ENCODE data around the gene CLDN19. TPM values are rescaled to one million over a fixed set of nuclear protein-coding genes. Genes with fewer than 3 reads are reported as not detected.

Gene CLDN19
- polyA plus RNA-seq (2013, experiment 1 of 2), result 2.4 TPM
- 2.7 TPM for polyA plus RNA-seq (2013, experiment 2 of 2)

- no peak within 1 kb of the TSS for H4K8ac ChIP-seq (ENCODE audit: low read depth, low read length)
- peaks cover 0 to 1% of the 10 kb centered on the region in 2 donors for H3K36me3 ChIP-seq (replicated peaks in 1 of 2; ENCODE audit: control insufficient read depth in 2 of 2, insufficient read depth in 2 of 2, low read length in 2 of 2)
- H2AFZ ChIP-seq (ENCODE audit: low read length), result peak within 1 kb of the TSS; percentile 79
- no peaks in the 10 kb centered on the region for H3K27me3 ChIP-seq (ENCODE audit: control insufficient read depth in 3 of 3, insufficient read depth in 3 of 3, low read depth in 1 of 3, low read length in 3 of 3)
- peak; percentile 51 for DNase-seq (ENCODE audit: low spot score)
- peak within 1 kb of the TSS; percentile 61 for H3K9ac ChIP-seq (ENCODE audit: low read depth, low read length, poor library complexity)
- no CpG with 5 or more reads among the region's 27 CpGs for WGBS, 2 donors (ENCODE audit: extremely low coverage in 2 of 2, insufficient read length in 2 of 2, insufficient replicate concordance in 1 of 2)
- H2AK5ac ChIP-seq (ENCODE audit: low read depth, low read length), result peak within 1 kb of the TSS; percentile 98
- H3K27ac ChIP-seq (replicated peaks; ENCODE audit: low read length), result no peak within 1 kb of the TSS
- peak within 1 kb of the TSS; percentile 69 for H2BK15ac ChIP-seq (ENCODE audit: low read length)
- H2BK5ac ChIP-seq (ENCODE audit: low read length), result peak within 1 kb of the TSS; percentile 19
- peaks cover 15 to 20% of the 10 kb centered on the region in 2 donors for H3K4me1 ChIP-seq (ENCODE audit: control insufficient read depth in 2 of 2, insufficient read depth in 1 of 2, low read depth in 1 of 2, low read length in 2 of 2)
- H3K18ac ChIP-seq (ENCODE audit: low read length), result peak within 1 kb of the TSS; percentile 92
- peak within 1 kb of the TSS; percentile 29 for H3K4me2 ChIP-seq (ENCODE audit: insufficient read depth, low read length, poor library complexity, severe bottlenecking)
- H2BK120ac ChIP-seq (ENCODE audit: low read depth, low read length), result peak within 1 kb of the TSS; percentile 85
- H3K14ac ChIP-seq (ENCODE audit: low read length), result peak within 1 kb of the TSS; percentile 58
- no peak within 1 kb of the TSS for H3K4me3 ChIP-seq (ENCODE audit: low read length in 2 of 2)
- no peaks in the 10 kb centered on the region for H3K79me1 ChIP-seq (ENCODE audit: low read depth, low read length)
- H3K9me3 ChIP-seq (replicated peaks in 1 of 2; ENCODE audit: control insufficient read depth in 2 of 2, insufficient read depth in 1 of 2, low read depth in 1 of 2, low read length in 2 of 2), result no peaks in the 10 kb centered on the region
- peak within 1 kb of the TSS; percentile 69 for H2BK12ac ChIP-seq (ENCODE audit: low read length)
- no peak within 1 kb of the TSS for H4K91ac ChIP-seq (ENCODE audit: low read depth, low read length, poor library complexity)
- peak within 1 kb of the TSS; percentile 62 for H3K23ac ChIP-seq (ENCODE audit: low read depth, low read length, poor library complexity)
- peak within 1 kb of the TSS; percentile 1 for H3K4ac ChIP-seq (ENCODE audit: low read length)
These were observed at the start of gene CLDN19 for GRCh38 chr1:42739753-42740700. TSS of gene CLDN19 (minus strand) at chr1:42740236. CDS start at chr1:42740063, 173 bp downstream.

GRCh38 chr1:42788021-42788420 lies 48.0 kb upstream of the CLDN19 start:
- no CpG with 5 or more reads among the region's 1 CpG for WGBS, 2 donors (ENCODE audit: extremely low coverage in 2 of 2, insufficient read length in 2 of 2, insufficient replicate concordance in 1 of 2)
- peaks cover 0 to 2% of the 10 kb centered on the region in 2 donors for H3K4me1 ChIP-seq (ENCODE audit: control insufficient read depth in 2 of 2, insufficient read depth in 1 of 2, low read depth in 1 of 2, low read length in 2 of 2)
- H3K23ac ChIP-seq (ENCODE audit: low read depth, low read length, poor library complexity), result no peak overlapping the region
- no peaks in the 10 kb centered on the region for H3K79me1 ChIP-seq (ENCODE audit: low read depth, low read length)
- H3K18ac ChIP-seq (ENCODE audit: low read length), result no peak overlapping the region
- H3K14ac ChIP-seq (ENCODE audit: low read length), result no peak overlapping the region
- no peak overlapping the region for H3K4me2 ChIP-seq (ENCODE audit: insufficient read depth, low read length, poor library complexity, severe bottlenecking)
- H3K27ac ChIP-seq (replicated peaks; ENCODE audit: low read length), result no peak overlapping the region
- DNase-seq (ENCODE audit: low spot score), result no peak
- H2BK15ac ChIP-seq (ENCODE audit: low read length), result no peak overlapping the region
- H3K4ac ChIP-seq (ENCODE audit: low read length), result no peak overlapping the region
- no peak overlapping the region for H2AFZ ChIP-seq (ENCODE audit: low read length)
- H3K9me3 ChIP-seq (replicated peaks in 1 of 2; ENCODE audit: control insufficient read depth in 2 of 2, insufficient read depth in 1 of 2, low read depth in 1 of 2, low read length in 2 of 2), result no peaks in the 10 kb centered on the region
- no peak overlapping the region for H2BK12ac ChIP-seq (ENCODE audit: low read length)
- no peak overlapping the region for H2BK120ac ChIP-seq (ENCODE audit: low read depth, low read length)
- H4K91ac ChIP-seq (ENCODE audit: low read depth, low read length, poor library complexity), result no peak overlapping the region
- H2BK5ac ChIP-seq (ENCODE audit: low read length), result no peak overlapping the region
- peaks cover 2 to 15% of the 10 kb centered on the region in 2 donors for H3K36me3 ChIP-seq (replicated peaks in 1 of 2; ENCODE audit: control insufficient read depth in 2 of 2, insufficient read depth in 2 of 2, low read length in 2 of 2)
- H3K27me3 ChIP-seq (ENCODE audit: control insufficient read depth in 3 of 3, insufficient read depth in 3 of 3, low read depth in 1 of 3, low read length in 3 of 3), result peaks cover 0 to 2% (median 0%) of the 10 kb centered on the region in 3 experiments
- H3K4me3 ChIP-seq (ENCODE audit: low read length in 2 of 2), result no peak overlapping the region
- H4K8ac ChIP-seq (ENCODE audit: low read depth, low read length), result no peak overlapping the region
- no peak overlapping the region for H2AK5ac ChIP-seq (ENCODE audit: low read depth, low read length)
- no peak overlapping the region for H3K9ac ChIP-seq (ENCODE audit: low read depth, low read length, poor library complexity)

- Histone ChIP-seq H3K18ac (ENCODE audit: low read length) (no peak overlapping the region), H3K79me1 (ENCODE audit: low read depth, low read length) (no peaks in the 10 kb centered on the region), H3K4me2 (ENCODE audit: insufficient read depth, low read length, poor library complexity, severe bottlenecking) (no peak overlapping the region), H3K4me3 (ENCODE audit: low read length in 2 of 2) (no peak overlapping the region), H2BK5ac (ENCODE audit: low read length) (no peak overlapping the region), H3K9ac (ENCODE audit: low read depth, low read length, poor library complexity) (no peak overlapping the region), H3K27ac (replicated peaks; ENCODE audit: low read length) (no peak overlapping the region), H3K9me3 (replicated peaks in 1 of 2; ENCODE audit: control insufficient read depth in 2 of 2, insufficient read depth in 1 of 2, low read depth in 1 of 2, low read length in 2 of 2) (no peaks in the 10 kb centered on the region), H3K14ac (ENCODE audit: low read length) (no peak overlapping the region), H3K27me3 (ENCODE audit: control insufficient read depth in 3 of 3, insufficient read depth in 3 of 3, low read depth in 1 of 3, low read length in 3 of 3) (peaks cover 0 to 2% (median 0%) of the 10 kb centered on the region in 3 experiments), H4K8ac (ENCODE audit: low read depth, low read length) (no peak overlapping the region), H3K23ac (ENCODE audit: low read depth, low read length, poor library complexity) (no peak overlapping the region), H2BK12ac (ENCODE audit: low read length) (no peak overlapping the region), H3K4me1 (ENCODE audit: control insufficient read depth in 2 of 2, insufficient read depth in 1 of 2, low read depth in 1 of 2, low read length in 2 of 2) (peaks cover 0 to 2% of the 10 kb centered on the region in 2 donors), H2AK5ac (ENCODE audit: low read depth, low read length) (no peak overlapping the region), H2BK15ac (ENCODE audit: low read length) (no peak overlapping the region), H2AFZ (ENCODE audit: low read length) (no peak overlapping the region), H2BK120ac (ENCODE audit: low read depth, low read length) (no peak overlapping the region), H4K91ac (ENCODE audit: low read depth, low read length, poor library complexity) (no peak overlapping the region), H3K4ac (ENCODE audit: low read length) (no peak overlapping the region), H3K36me3 (replicated peaks in 1 of 2; ENCODE audit: control insufficient read depth in 2 of 2, insufficient read depth in 2 of 2, low read length in 2 of 2) (peaks cover 3 to 32% of the 10 kb centered on the region in 2 donors)
- DNase-seq (ENCODE audit: low spot score), result no peak
- no CpG with 5 or more reads among the region's 5 CpGs for WGBS, 2 donors (ENCODE audit: extremely low coverage in 2 of 2, insufficient read length in 2 of 2, insufficient replicate concordance in 1 of 2)
These were observed 46.1 kb upstream of the CLDN19 start for GRCh38 chr1:42786097-42786496.

All from neuronal stem cell (in vitro differentiated cells).